Omental fat pad (tissue), 4 donors: ENCODE data around the gene CCDC66. TPM values are rescaled to one million over a fixed set of nuclear protein-coding genes. Genes with fewer than 3 reads are reported as not detected.

Experiments used
- ATAC-seq: fragments of 150-250 bp; one replicate; pipeline ENCODE4 v1.9.1; 2016; ENCODE audit warnings: mild to moderate bottlenecking, moderate library complexity; ENCODE audit not compliant: low FRiP score
- DNase-seq: peaks from one replicate; pipeline ENCODE4 v3.0.0-alpha.2; 2019; ENCODE audit warnings: low spot score
- total RNA-seq, 4 donors: library from RNA; depleted of rRNA; stranded (reverse); fragments of >200 nt; gene quantifications; one replicate each; pipeline ENCODE4 v1.1.0, GENCODE V29; 2016
- TF ChIP-seq, protein P1 (sequence below), 3 donors: fragments of 450-650 bp; IDR thresholded peaks; one replicate each; pipeline ENCODE4 v1.5.1; 2016 to 2017; ENCODE audit warnings: antibody characterized with exemption in 3 of 3, mild to moderate bottlenecking in 3 of 3, moderate library complexity in 2 of 3

CCDC66 gene
- total RNA-seq, result 10 to 100 TPM; 20.0 to 39.1 (median 27.2) TPM

DNA sequence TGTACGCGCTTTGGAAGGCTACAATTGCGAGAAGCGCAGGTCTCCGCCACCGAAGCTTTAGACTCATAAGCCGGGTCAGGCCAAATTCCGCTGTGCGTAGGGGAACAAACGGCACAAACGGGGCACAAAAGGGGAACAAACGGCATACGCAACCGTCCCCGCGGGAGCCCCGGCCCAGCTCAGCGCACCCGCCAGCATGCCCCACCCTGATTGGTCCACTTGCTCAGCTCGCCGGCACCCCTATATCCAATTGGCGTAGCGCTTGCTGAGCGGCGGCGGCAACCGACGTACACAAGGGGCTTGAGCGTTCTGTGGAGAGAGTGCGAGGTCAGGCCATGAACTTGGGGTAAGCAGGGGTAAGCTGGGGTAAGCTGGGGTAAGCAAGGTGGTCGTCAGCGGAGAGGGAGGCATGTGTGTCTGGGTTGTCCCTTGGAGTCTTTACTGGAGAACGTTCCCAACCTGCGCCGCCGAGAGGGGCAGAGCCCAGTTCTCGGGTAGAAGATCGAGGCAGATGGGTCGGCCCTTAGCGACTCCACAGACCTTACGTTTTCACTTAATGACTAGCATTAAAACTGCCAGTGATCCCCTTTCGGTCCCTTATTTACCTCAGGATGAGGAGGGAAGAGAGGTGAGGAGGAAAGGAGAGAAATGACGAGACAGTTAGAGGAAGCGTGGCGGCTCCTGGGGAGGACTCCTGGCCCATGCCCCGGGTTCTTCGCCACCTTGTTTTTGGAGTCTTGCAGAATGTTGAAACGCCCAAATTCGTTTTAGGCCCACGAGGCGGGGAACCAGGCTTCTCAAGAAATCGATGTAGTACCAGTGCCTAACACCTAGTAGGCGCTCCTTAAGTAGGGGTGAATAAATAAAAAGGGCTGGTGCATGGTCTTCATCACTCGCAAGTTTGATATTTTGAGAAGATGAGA lies at the start of gene CCDC66:
TSS of gene CCDC66 (plus strand) at position 268 of the 923 bp plus-strand sequence. CDS start at position 336, 68 bp downstream.
- TF ChIP-seq, protein P1, sequence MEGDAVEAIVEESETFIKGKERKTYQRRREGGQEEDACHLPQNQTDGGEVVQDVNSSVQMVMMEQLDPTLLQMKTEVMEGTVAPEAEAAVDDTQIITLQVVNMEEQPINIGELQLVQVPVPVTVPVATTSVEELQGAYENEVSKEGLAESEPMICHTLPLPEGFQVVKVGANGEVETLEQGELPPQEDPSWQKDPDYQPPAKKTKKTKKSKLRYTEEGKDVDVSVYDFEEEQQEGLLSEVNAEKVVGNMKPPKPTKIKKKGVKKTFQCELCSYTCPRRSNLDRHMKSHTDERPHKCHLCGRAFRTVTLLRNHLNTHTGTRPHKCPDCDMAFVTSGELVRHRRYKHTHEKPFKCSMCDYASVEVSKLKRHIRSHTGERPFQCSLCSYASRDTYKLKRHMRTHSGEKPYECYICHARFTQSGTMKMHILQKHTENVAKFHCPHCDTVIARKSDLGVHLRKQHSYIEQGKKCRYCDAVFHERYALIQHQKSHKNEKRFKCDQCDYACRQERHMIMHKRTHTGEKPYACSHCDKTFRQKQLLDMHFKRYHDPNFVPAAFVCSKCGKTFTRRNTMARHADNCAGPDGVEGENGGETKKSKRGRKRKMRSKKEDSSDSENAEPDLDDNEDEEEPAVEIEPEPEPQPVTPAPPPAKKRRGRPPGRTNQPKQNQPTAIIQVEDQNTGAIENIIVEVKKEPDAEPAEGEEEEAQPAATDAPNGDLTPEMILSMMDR (IDR thresholded peaks at IDR 0.05), result peak in 1 of 3 donors; percentile 41
- peak; percentile 85 for DNase-seq
- peak; percentile 100 for ATAC-seq

DNA sequence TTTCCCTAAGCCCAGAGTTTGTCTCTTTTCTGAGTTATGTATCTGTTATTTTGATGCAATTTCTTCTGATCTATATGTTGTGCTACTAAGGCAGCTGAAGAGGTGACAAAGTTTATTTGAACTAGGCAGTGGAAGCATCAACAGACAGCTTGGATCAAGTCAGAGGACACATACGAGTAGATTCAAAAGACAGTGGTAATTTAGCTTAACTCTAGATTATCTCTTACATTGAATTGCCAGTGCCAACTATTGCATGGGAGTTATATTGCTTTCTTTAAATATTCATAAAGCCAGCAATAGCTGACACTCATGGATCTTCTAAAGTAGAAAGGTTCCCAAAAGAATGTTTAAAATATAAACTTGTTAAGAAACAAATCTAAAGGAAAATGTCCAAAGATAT lies 37.3 kb upstream of the CCDC66 start:
- ATAC-seq (no peak), DNase-seq (no peak)
- TF ChIP-seq, protein P1 (IDR thresholded peaks at IDR 0.05), result no peak

DNA sequence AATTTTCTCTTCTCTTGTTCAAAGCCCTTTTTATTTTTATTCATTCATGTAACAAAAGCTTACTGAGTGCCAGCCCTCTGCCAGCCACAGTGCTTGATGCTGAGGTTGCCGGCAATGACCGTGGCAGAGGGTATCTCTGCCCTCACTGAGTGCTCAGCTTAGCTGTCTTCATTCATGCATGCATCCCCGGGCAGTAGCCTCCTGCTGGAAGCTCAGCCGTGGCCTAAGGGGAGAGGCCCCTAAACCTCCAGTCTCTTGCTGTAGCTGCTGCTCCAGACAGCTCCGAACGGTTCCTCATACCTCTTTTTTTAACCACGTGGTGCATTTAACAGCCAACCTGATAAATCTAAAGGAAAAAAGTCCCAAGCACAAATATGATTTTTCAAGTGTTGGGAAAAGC lies 34.6 kb upstream of the CCDC66 start:
- TF ChIP-seq, protein P1 (IDR thresholded peaks at IDR 0.05), result no peak
- no peak for DNase-seq
- no peak for ATAC-seq

DNA sequence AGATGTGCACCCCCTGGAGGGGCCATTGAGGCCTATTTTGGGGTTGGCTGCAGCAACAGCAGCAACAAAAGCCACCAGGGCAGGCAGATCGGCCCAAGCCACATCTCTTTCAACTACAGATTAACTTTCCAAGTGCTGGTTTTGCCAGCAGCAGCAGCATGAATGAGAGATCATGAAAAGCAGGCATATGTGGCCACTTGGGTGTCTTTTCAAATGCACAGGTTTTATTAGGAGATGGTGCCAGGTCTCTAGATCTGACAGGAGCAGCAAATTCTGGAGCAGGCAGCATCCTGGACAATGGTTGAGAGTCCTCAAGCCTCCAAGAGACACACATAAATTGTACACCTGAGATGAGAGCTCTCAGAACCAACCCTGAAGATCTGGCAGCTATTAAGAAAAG lies 31.7 kb upstream of the CCDC66 start:
- DNase-seq (no peak), ATAC-seq (no peak)

DNA sequence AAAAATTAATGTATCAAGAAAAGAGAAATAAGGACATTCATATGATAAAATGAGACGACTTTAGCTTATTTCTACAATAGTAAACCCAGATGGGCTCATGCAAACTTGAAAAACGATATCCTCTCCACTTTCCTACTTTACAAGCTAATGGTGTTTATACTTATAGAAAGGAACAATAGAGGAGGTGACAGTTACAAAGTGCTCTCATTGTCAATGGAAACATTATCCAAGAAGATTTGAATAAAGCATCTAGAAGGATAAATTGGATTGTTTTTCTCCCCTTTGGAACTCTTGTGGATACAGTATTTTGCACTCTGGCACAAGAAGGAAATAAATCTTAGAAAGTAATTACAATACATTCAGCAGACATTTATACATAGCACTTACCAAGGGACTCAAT lies 20.2 kb upstream of the CCDC66 start:
- no peak for ATAC-seq
- TF ChIP-seq, protein P1 (IDR thresholded peaks at IDR 0.05), result no peak
- no peak for DNase-seq

More for the DNA sequence above, 31.7 kb upstream of the CCDC66 start:
- TF ChIP-seq, protein P1 (IDR thresholded peaks at IDR 0.05), result no peak

DNA sequence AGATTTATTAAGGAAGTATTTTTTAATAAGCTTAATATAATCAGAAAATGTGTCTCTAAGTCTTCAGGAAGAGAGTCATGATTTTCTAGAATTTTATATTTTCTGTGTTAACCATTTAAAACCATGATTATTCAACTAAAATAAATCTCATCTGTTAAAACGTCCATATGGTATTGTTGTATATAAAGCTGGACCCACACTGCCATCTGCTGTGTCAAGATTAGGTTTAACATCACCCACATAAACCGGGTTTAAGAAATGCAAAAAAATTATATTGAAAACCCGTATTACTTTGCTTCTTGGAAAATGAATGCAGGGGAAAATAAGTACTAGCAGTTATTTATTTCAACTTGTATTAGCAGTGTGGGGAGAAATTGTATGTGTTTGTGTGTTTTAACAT lies 9.5 kb upstream of the CCDC66 start:
- DNase-seq (no peak), ATAC-seq (no peak)
- TF ChIP-seq, protein P1 (IDR thresholded peaks at IDR 0.05), result no peak

DNA sequence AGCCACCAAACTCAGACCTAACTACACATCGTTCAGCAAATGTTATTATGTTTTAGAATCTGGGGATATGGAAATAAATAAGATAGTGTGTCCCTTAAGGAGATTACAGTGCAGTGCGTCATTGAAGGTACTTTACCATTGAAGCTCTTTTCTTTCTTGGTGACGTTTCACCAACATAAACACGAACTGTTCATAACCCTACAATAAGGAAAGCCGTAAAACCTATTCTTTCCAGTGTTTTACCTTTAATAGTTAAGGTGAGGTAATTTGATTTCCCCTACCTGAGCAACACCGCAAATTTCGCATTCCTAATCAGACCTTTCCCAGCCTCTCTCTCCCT lies 826 bp downstream of the CCDC66 start:
- ATAC-seq (no peak), DNase-seq (no peak)
- TF ChIP-seq, protein P1 (IDR thresholded peaks at IDR 0.05), result no peak
